Fibroblast of lung (primary cell): ENCODE data around the gene RNF152. TPM values are rescaled to one million over a fixed set of nuclear protein-coding genes. Genes with fewer than 3 reads are reported as not detected.

Experiments used
- DNase-seq, 2 donors: peaks; one replicate each; pipeline versions ENCODE4 v3.0.0 to v3.0.0-alpha.2; 2010; ENCODE audit warnings: low read depth in 2 of 2
- H2AFZ ChIP-seq: 2 replicates; pipeline ENCODE4 v1.5.1; 2012; ENCODE audit warnings: low read length, control low read depth, inconsistent platforms
- H3K27ac ChIP-seq: 2 replicates; pipeline ENCODE4 v1.5.1; 2011; ENCODE audit warnings: low read length, control low read depth; ENCODE audit not compliant: insufficient read depth
- H3K27me3 ChIP-seq: 2 replicates; pipeline ENCODE4 v1.5.1; 2011; ENCODE audit warnings: mild to moderate bottlenecking, low read length; ENCODE audit not compliant: control insufficient read depth, insufficient read depth
- H3K36me3 ChIP-seq: 2 replicates; pipeline ENCODE4 v1.5.1; 2011; ENCODE audit warnings: low read length; ENCODE audit not compliant: control insufficient read depth, insufficient read depth
- H3K4me1 ChIP-seq: 2 replicates; pipeline ENCODE4 v1.5.1; 2011; ENCODE audit warnings: low read length; ENCODE audit not compliant: control insufficient read depth, insufficient read depth; ENCODE audit errors: extremely low read depth
- H3K4me2 ChIP-seq: 2 replicates; pipeline ENCODE4 v1.5.1; 2011; ENCODE audit warnings: low read length, control low read depth; ENCODE audit not compliant: insufficient read depth; ENCODE audit errors: extremely low read depth
- H3K4me3 ChIP-seq, 4 experiments: fragments of 200-600 bp in 1 of 4; sonication (generic) in 1 of 4; replicated peaks in 1 of 4; 2 replicates each; pipeline ENCODE4 v1.5.1; 2011 to 2016; ENCODE audit warnings: low read length in 4 of 4, low read depth in 3 of 4, mild to moderate bottlenecking in 3 of 4, control low read depth in 2 of 4, inconsistent platforms in 1 of 4, mixed read lengths in 1 of 4; ENCODE audit not compliant: insufficient read depth in 1 of 4; ENCODE audit errors: control extremely low read depth in 1 of 4
- H3K79me2 ChIP-seq: 2 replicates; pipeline ENCODE4 v1.5.1; 2012; ENCODE audit warnings: mild to moderate bottlenecking, low read length, inconsistent platforms; ENCODE audit not compliant: control insufficient read depth, insufficient read depth
- H3K9ac ChIP-seq: 2 replicates; pipeline ENCODE4 v1.5.1; 2011; ENCODE audit warnings: mild to moderate bottlenecking, low read length, control low read depth; ENCODE audit not compliant: insufficient read depth
- H3K9me3 ChIP-seq: 2 replicates; pipeline ENCODE4 v1.5.1; 2012; ENCODE audit warnings: low read depth, low read length; ENCODE audit not compliant: control insufficient read depth, insufficient read depth
- H4K20me1 ChIP-seq: 2 replicates; pipeline ENCODE4 v1.5.1; 2011; ENCODE audit warnings: low read length; ENCODE audit not compliant: control insufficient read depth, insufficient read depth; ENCODE audit errors: extremely low read depth
- EZH2 ChIP-seq: IDR thresholded peaks from 2 replicates; pipeline ENCODE4 v1.5.1; 2012; ENCODE audit warnings: low read length, control low read depth, mild to moderate bottlenecking; ENCODE audit errors: missing control alignments
- polyA plus RNA-seq, 2 donors: library from polyadenylated mRNA; depleted of rRNA in 1 of 2; stranded (reverse) in 1 of 2; unstranded in 1 of 2; fragments of >200 nt; gene quantifications; 2 replicates each; pipeline ENCODE4 v1.2.1, GENCODE V29; 2011 to 2012; ENCODE audit warnings: missing spikeins in 1 of 2
- total RNA-seq: library from RNA; depleted of rRNA; stranded (reverse); fragments of >200 nt; gene quantifications from 2 replicates; pipeline ENCODE4 v1.2.1, GENCODE V29; 2014
- TF ChIP-seq, protein P1 (sequence below), 2 donors: IDR thresholded peaks in 1 of 2; conservative IDR thresholded peaks in 1 of 2; 1 replicate in 1 of 2; 2 replicates in 1 of 2; pipeline ENCODE4 v1.5.1; 2011 to 2012; ENCODE audit warnings: low read length in 2 of 2, control low read depth in 1 of 2, inconsistent platforms in 1 of 2, low read depth in 1 of 2, mild to moderate bottlenecking in 1 of 2

The RNF152 gene
- total and polyA plus RNA-seq, 2 donors (not counting 1 experiment from before 2014, with no cell fraction given) = 20.0 to 24.4 TPM

DNA sequence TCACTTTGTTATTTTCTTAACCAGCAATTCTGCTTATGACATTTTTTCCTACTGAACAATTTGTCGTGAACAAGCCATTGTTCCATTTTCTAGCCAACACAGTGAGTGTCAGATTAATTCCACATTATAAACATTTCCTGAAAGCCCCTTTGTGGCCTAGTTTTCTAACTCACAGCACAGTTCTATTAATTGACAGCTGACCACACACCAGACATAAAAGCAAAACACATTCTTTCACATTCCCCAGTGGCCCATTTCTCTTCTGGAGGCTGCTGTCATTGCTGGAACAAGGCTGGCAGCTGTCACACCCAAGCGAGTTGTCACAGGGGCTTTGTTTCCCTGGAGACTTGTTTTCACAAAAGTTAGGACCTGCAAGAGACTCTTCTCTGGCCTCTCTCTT, 50.7 kb downstream of the RNF152 start:
- H3K9me3 ChIP-seq = no peaks in the 10 kb centered on the region
- no peak overlapping the region for H2AFZ ChIP-seq
- TF ChIP-seq EZH2 = no peak
- no peak overlapping the region for H3K4me2 ChIP-seq
- H3K9ac ChIP-seq = no peak overlapping the region
- peaks cover 2% of the 10 kb centered on the region for H3K79me2 ChIP-seq
- no peaks in the 10 kb centered on the region for H3K27me3 ChIP-seq
- no peak for DNase-seq
- no peaks in the 10 kb centered on the region for H3K36me3 ChIP-seq
- no peaks in the 10 kb centered on the region for H3K4me1 ChIP-seq
- H3K27ac ChIP-seq = no peak overlapping the region
- no peak overlapping the region for H3K4me3 ChIP-seq
- no peaks in the 10 kb centered on the region for H4K20me1 ChIP-seq

DNA sequence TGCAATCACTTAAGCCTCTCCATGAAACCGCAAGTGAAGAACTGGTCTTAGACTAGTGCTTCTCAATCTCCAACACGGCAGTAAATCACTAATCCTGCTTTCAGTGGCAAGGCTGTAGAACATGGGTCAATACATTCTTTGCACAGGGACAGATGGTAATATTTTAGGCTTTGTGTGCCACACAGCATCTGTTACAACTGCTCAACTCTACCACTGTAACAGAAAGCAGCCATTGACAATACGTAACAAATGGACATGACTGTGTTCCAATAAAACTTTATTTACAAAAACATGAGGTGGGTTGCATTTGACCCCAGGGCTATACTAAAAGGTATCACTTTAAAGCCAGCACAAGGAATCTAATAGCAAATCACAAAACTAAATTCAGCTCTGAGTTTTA, 51.1 kb downstream of the RNF152 start:
- DNase-seq = no peak
- no peaks in the 10 kb centered on the region for H3K36me3 ChIP-seq
- no peaks in the 10 kb centered on the region for H4K20me1 ChIP-seq
- TF ChIP-seq, protein P1, sequence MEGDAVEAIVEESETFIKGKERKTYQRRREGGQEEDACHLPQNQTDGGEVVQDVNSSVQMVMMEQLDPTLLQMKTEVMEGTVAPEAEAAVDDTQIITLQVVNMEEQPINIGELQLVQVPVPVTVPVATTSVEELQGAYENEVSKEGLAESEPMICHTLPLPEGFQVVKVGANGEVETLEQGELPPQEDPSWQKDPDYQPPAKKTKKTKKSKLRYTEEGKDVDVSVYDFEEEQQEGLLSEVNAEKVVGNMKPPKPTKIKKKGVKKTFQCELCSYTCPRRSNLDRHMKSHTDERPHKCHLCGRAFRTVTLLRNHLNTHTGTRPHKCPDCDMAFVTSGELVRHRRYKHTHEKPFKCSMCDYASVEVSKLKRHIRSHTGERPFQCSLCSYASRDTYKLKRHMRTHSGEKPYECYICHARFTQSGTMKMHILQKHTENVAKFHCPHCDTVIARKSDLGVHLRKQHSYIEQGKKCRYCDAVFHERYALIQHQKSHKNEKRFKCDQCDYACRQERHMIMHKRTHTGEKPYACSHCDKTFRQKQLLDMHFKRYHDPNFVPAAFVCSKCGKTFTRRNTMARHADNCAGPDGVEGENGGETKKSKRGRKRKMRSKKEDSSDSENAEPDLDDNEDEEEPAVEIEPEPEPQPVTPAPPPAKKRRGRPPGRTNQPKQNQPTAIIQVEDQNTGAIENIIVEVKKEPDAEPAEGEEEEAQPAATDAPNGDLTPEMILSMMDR (conservative IDR thresholded peaks at IDR 0.05 in 1 of 2, IDR thresholded peaks at IDR 0.05 in 1 of 2; ENCODE audit: low read depth in 1 of 2, low read length in 2 of 2) = no peak
- no peak for TF ChIP-seq EZH2
- H3K4me3 ChIP-seq = no peak overlapping the region
- no peaks in the 10 kb centered on the region for H3K27me3 ChIP-seq
- peaks cover 4% of the 10 kb centered on the region for H3K79me2 ChIP-seq
- H2AFZ ChIP-seq = no peak overlapping the region
- no peak overlapping the region for H3K27ac ChIP-seq
- H3K4me2 ChIP-seq = no peak overlapping the region
- no peak overlapping the region for H3K9ac ChIP-seq
- H3K4me1 ChIP-seq = no peaks in the 10 kb centered on the region
- H3K9me3 ChIP-seq = no peaks in the 10 kb centered on the region

DNA sequence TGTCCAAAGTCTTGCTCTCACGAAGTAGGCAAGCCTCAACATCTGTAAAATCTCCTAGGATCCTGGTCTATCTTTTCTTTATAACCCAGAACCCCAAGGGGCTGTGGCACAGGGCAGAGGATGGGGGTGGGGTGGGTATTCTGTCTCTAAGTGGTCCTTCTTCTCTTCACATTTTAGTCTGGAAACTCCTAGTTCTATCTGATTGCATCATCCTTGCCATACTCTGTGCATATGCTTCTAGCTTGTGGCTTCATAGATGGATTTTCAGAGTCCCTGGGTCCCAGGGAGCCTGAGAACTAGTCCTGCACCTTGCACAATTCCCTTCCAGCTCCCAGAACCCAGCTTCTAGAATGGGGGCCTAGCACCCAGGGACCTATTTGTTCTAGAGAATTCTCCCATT, 52.5 kb downstream of the RNF152 start:
- H3K79me2 ChIP-seq = peaks cover 3% of the 10 kb centered on the region
- H2AFZ ChIP-seq = no peak overlapping the region
- H3K36me3 ChIP-seq = no peaks in the 10 kb centered on the region
- H3K9ac ChIP-seq = no peak overlapping the region
- no peak overlapping the region for H3K27ac ChIP-seq
- no peaks in the 10 kb centered on the region for H4K20me1 ChIP-seq
- no peaks in the 10 kb centered on the region for H3K9me3 ChIP-seq
- no peak for DNase-seq
- no peak overlapping the region for H3K4me2 ChIP-seq
- H3K4me1 ChIP-seq = no peaks in the 10 kb centered on the region
- no peaks in the 10 kb centered on the region for H3K27me3 ChIP-seq
- no peak overlapping the region for H3K4me3 ChIP-seq
- TF ChIP-seq, protein P1 (conservative IDR thresholded peaks at IDR 0.05 in 1 of 2, IDR thresholded peaks at IDR 0.05 in 1 of 2; ENCODE audit: low read depth in 1 of 2, low read length in 2 of 2) = no peak
- no peak for TF ChIP-seq EZH2
